Common myeloid progenitor, CD34-positive (primary cell): Measurements from ENCODE around the gene USP22.

Experiments used
- CTCF ChIA-PET: fragments of 350-600 bp; sonication (Branson Sonifier 250); formaldehyde crosslinking; loops from one replicate; lab custom pipeline; 2021; ENCODE audit warnings: antibody characterized with exemption; lab: Charles Lee
- POLR2A ChIA-PET: fragments of 350-600 bp; sonication (Branson Sonifier 250); formaldehyde crosslinking; loops from one replicate; lab custom pipeline; 2021; ENCODE audit warnings: antibody characterized with exemption; lab: Charles Lee
- DNase-seq, 3 donors: peaks; one replicate each; pipeline versions ENCODE4 v3.0.0 to v3.0.0-alpha.2; 2013
- H3K27ac ChIP-seq, 2 experiments: 1 replicate in 1 of 2; 2 replicates in 1 of 2; pipeline ENCODE4 v1.7.0; 2013; ENCODE audit warnings: inconsistent platforms in 2 of 2, low read length in 2 of 2, mild to moderate bottlenecking in 2 of 2, low read depth in 1 of 2, moderate library complexity in 1 of 2; ENCODE audit not compliant: severe bottlenecking in 2 of 2, insufficient read depth in 1 of 2, poor library complexity in 1 of 2
- H3K27me3 ChIP-seq, 5 experiments: replicated peaks in 2 of 5; 1 replicate in 3 of 5; 2 replicates in 2 of 5; pipeline versions ENCODE4 v1.6.1 to v1.7.0; 2013; ENCODE audit warnings: low read length in 4 of 5, mild to moderate bottlenecking in 2 of 5, moderate library complexity in 2 of 5, inconsistent platforms in 1 of 5; ENCODE audit not compliant: insufficient read depth in 5 of 5, control insufficient read depth in 4 of 5
- H3K36me3 ChIP-seq, 4 experiments: 1 replicate in 2 of 4; 2 replicates in 2 of 4; pipeline versions ENCODE4 v1.6.1 to v1.7.0; 2013; ENCODE audit warnings: low read length in 3 of 4, control low read depth in 1 of 4, mild to moderate bottlenecking in 1 of 4; ENCODE audit not compliant: control insufficient read depth in 4 of 4, insufficient read depth in 4 of 4
- H3K4me1 ChIP-seq, 4 experiments: 1 replicate in 3 of 4; 2 replicates in 1 of 4; pipeline versions ENCODE4 v1.6.1 to v1.7.1; 2013; ENCODE audit warnings: low read length in 3 of 4, mild to moderate bottlenecking in 3 of 4, control low read depth in 1 of 4, inconsistent platforms in 1 of 4, moderate library complexity in 1 of 4; ENCODE audit not compliant: control insufficient read depth in 4 of 4, insufficient read depth in 4 of 4; ENCODE audit errors: control extremely low read depth in 1 of 4
- H3K4me3 ChIP-seq, 7 experiments: 1 replicate in 4 of 7; 2 replicates in 3 of 7; pipeline versions ENCODE4 v1.5.1 to v1.7.0; 2013; ENCODE audit warnings: mild to moderate bottlenecking in 7 of 7, low read length in 6 of 7, moderate library complexity in 6 of 7, inconsistent platforms in 2 of 7, low read depth in 2 of 7, control low read depth in 1 of 7; ENCODE audit not compliant: insufficient read depth in 4 of 7, control insufficient read depth in 1 of 7; ENCODE audit errors: extremely low read depth in 1 of 7
- H3K9me3 ChIP-seq, 5 experiments: 1 replicate in 4 of 5; 2 replicates in 1 of 5; pipeline versions ENCODE4 v1.6.1 to v1.7.1; 2013; ENCODE audit warnings: low read length in 4 of 5, mild to moderate bottlenecking in 2 of 5, inconsistent platforms in 1 of 5, low read depth in 1 of 5, moderate library complexity in 1 of 5; ENCODE audit not compliant: control insufficient read depth in 4 of 5, insufficient read depth in 2 of 5; ENCODE audit errors: control extremely low read depth in 1 of 5
- WGBS: methylation state at CpG from one replicate; pipeline ENCODE4 v1.1.5; 2013; ENCODE audit not compliant: insufficient coverage; 5-methylcytosine and 5-hydroxymethylcytosine counted together

USP22 gene

DNA sequence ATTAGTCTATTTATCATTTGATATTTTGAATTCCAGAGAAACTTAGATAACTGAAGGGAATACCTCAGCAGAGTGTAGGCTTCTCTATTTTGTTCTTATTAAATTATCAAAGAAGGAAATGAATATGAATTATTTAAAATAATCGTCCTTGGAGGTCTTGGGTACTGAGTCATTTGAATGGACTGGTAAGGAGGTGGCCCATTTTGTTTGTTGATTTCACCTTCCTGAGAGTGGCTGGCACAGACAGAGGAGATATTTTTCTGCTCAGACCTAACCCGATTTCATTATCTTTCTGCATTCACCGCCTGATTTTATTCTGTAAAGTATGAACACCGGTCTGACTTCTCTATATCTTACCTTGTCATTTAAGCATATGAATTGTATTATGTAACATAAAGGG is 88.0 kb downstream of the USP22 start:
- WGBS: no CpG with 5 or more reads among the region's 4 CpGs
- no peak overlapping the region for H3K4me3 ChIP-seq
- ChIA-PET CTCF (no interaction called here), POLR2A (no interaction called here)
- H3K27me3 ChIP-seq: no peaks in the 10 kb centered on the region
- H3K36me3 ChIP-seq: no peaks in the 10 kb centered on the region
- H3K27ac ChIP-seq: no peak overlapping the region
- DNase-seq: no peak
- no peaks in the 10 kb centered on the region for H3K4me1 ChIP-seq
- H3K9me3 ChIP-seq: no peaks in the 10 kb centered on the region

DNA sequence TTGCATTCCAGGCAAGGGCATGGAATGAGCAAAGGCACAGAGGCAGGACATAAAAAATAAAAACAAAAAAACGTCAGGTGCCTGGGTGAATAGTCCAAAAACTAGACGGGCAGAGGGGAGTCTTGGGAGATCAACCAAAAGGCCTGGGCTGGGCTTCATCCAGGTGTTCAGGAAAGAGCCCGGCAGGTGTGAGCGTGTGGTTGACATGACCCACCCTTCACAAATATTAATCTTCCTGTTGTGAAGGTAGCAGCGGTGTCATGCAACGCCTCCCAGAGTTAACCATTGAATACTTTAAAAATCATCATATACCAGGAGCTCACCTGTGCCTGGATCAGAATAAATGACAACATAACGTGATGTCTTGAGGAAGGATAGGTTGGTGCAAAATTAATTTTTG is 90.6 kb downstream of the USP22 start:
- ChIA-PET POLR2A (no interaction called here), CTCF (interaction anchor here (0.6 kb wide), 1 partner anchor 15 kb away, joined by 3 read pairs; no protein-coding TSS in a partner anchor)
- 96% methylated on average over 3 of the region's 7 CpGs for WGBS
- H3K27ac ChIP-seq: no peak overlapping the region
- H3K4me1 ChIP-seq: no peaks in the 10 kb centered on the region
- no peaks in the 10 kb centered on the region for H3K27me3 ChIP-seq
- H3K4me3 ChIP-seq: no peak overlapping the region
- no peaks in the 10 kb centered on the region for H3K36me3 ChIP-seq
- no peak for DNase-seq
- H3K9me3 ChIP-seq: no peaks in the 10 kb centered on the region
